NCI-H2227 treated with DMSO at 0.1 percent for 48 hours (cell line): Measurements from ENCODE around the gene ATOH8.
"Not testable (repeated sequence)": the region's sequence is repeated elsewhere in the genome, so short reads cannot be mapped to it uniquely, and the experiment has no call there.

Experiments used
- DNase-seq: peaks from one replicate; lab custom pipeline; 2025; lab: John Stamatoyannopoulos, UW

ATOH8 gene, protein sequence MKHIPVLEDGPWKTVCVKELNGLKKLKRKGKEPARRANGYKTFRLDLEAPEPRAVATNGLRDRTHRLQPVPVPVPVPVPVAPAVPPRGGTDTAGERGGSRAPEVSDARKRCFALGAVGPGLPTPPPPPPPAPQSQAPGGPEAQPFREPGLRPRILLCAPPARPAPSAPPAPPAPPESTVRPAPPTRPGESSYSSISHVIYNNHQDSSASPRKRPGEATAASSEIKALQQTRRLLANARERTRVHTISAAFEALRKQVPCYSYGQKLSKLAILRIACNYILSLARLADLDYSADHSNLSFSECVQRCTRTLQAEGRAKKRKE

DNA sequence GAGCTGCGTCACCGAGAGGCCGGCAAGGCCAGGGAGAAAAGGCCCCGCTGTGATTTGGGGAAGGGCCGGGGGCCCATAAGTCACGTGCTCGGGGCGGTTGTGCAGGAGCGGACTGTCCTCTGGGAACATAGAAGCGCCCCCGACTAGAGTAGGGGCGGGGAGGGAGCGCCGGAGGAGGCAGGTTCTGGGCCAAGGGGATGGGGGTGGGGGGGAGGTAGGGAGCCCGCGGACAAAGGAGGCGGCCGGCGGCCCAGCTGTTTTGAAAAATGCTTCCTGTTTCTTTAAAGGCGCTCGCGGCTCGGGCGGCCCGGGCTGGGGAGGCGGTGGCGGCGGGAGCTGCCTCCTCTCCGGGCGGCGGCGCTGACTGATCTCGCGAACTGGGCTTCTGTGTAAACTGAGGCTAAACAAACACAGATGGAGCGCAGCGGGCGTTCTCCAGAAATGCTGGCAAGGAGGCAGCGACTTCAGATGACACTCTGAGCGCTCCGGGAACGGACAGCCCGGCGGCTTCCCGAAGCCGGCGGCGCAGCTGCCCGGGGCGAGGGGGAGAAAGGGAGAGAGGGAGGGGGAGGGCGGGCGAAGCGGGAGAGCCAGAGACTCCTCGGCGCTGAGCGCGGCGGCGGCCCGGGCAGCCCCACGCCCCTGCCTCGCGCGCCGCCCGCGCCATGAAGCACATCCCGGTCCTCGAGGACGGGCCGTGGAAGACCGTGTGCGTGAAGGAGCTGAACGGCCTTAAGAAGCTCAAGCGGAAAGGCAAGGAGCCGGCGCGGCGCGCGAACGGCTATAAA lies at the start of gene ATOH8:
ATOH8 (plus strand) TSS at position 467 of the 788 bp plus-strand sequence; CDS start at position 666, 199 bp downstream.
- DNase-seq = peak; percentile 20

DNA sequence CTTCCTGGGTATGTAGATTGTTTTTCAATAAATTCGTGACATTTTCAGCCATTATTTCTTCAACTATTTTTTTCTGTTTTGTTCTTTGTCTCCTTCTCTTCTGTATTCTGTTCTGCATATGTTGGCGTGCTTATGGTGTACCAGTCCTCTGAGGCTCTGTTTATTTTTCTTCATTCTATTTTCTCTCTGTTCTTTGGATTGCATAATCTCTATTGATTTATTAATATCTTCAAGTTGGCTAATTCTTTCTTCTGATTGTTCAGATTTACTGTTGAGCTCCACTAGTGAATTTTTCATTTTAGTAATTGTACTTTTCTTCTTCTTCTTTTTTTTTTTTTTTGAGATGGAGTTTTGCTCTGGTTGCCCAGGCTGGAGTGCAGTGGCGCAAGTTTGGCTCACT lies 49.8 kb upstream of the ATOH8 start:
- no peak for DNase-seq

DNA sequence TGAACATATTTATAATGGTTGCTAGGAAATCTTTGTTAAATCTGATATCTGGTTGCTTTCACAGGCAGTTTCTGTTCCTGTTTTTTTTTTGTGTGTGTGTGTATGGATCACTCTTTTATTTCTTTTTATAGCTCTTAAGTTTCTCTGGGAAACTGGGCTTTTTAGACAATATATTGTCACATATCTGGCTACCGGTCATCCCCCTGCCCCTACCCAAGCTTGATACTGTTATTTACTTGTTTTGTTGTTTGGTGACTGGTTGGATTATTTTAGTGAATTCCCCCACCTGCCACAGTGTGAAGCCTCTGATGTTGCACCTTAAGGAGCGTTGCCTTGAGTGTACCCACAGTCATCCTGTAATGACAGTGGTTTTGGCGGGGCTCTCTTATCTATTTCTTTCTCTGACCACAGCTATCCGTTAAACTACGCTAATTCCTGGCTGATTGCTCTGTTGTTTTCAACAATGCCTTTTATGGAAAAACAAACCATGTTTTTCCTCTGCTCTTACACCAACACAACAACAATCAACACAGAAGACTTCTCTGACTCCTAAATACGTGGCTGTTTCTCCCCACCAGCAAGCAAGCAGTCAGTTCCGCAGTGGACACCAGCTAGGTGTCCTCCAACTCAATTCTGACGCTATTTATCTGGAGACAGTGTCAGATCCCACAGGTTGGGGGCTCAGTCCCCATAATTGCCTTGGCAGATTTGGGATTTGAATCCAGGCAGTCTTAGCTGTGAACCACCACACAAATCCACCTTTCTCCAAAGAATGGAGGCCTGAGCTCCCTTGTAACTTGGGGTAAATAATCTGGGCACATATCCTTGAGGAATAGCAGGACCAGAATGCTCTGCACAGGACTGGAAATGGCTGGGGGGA lies 48.8 kb upstream of the ATOH8 start:
- DNase-seq = no peak

DNA sequence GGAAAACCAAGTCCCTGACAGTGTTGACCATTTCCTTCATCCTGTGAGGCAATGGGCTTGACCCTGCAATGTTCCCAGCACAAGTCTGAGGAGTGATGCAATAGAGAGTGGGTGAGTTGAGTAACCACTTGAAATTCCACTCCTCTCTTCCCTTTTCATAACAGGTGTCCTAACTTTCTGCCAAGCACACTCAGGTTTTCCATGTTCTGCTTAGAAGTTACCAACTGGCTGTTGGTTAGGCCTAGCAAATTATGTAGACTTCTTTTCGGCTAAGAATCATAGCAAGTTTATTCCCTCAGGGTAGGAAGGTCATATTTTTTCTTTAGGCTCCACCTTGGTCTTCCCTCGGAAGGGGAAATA lies 48.1 kb upstream of the ATOH8 start:
- no peak for DNase-seq

DNA sequence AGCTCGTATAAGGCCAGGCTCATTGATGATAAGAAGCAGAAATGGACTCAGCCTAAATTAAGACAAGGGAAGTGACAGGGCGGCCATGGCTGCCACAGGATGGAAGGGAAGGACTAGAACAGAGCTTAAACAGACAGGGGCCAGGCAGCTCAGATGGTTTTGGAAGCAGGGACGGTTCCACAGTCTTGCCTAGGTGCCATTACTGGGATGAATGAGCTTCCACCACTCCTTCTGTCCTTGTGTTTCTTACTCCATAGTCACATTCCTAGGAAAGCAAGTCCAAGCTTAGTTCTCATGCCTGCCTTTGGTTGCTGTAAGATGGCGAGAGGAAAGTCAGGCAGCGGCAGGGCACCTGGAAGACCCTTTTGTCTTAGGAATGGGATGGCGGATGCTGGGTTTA lies 47.7 kb upstream of the ATOH8 start:
- no peak for DNase-seq

DNA sequence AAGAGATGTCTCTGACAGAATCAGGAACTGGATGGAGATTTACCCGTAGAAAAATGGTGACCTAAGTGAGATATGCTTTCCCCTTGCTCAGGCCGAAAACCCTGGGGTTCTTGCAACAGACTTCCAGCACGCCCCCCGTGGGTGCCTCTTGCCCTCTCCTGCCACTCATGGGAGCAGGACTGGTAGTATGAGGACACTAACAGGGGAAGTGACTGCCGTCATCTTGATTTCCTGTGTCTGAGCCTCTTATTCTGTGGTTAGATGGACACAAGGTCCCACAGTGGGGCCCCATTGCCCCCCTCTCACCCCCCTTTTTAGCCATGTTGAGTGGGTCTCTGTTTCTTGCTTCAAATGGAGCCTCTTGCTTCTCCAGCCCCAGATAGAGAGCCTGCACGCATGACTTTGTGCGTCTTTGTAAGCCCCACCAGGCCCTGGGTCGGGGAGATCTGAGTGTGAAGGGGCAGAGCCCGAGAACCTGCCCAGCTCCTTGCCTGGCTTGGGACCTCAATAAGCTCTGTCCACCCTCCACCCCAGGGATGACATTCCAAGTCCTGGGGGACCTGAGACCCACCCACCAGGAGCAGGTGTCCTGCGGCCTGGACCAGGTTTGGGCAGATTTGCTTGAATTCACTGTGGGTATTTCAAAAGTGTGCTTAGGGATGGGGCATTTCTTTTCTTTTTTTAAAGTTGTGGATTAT lies 47.0 kb upstream of the ATOH8 start:
- DNase-seq = no peak

DNA sequence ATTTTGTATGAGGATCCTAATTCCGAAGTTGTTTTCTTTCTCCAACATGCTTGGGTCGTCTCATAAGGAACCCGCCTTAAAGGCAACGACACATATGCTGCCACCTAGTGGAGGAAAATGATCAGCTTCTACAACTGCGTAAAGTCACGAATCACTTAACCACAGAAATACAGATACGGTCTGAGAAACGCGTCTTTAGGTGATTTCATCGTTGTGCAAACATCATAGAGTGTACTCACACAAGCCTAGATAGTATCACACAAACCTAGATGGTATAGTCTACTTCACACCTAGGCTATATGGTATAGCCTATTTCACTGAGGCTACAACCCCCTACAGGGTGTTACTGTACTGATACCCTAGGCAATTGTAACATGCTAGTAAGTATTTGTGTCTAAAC lies 46.5 kb upstream of the ATOH8 start:
- DNase-seq = peak; percentile 70

DNA sequence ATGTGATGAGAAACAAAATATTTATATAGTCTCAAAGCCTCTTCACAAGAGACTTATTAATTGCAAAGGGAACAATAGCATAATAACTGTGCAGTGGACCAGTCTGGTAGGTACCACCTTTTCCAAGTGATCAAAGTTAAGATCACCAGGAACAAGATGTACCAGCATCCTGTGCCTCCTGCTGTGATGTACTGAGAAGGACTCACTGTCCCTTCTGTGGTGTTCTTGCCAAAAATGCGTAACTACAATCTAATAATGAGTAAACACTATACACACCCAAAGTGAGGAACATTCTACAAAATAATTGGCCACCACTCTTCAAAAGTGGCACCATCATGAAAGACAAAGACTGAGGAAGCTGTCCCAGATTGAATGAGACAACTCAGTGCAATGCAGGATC lies 45.1 kb upstream of the ATOH8 start:
- DNase-seq = no peak

DNA sequence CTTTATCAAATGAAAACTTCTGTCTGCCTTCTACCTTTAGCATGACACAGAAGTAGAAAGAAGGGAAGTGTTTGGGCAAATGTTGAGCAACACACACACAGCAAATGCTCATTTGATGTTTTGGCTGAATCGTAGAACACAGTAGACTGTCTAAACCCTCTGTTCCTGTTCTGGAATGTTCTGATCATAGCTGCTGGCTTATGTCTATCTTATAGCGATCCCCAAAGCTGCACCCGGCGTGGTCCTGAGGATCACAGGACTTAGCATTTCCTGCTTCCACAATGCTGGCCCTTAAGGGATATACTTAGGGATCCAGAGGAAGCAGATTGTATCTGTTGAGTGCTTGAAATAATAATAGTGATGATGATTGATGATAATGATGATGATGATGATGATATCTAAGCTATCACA lies 44.4 kb upstream of the ATOH8 start:
- DNase-seq = no peak

DNA sequence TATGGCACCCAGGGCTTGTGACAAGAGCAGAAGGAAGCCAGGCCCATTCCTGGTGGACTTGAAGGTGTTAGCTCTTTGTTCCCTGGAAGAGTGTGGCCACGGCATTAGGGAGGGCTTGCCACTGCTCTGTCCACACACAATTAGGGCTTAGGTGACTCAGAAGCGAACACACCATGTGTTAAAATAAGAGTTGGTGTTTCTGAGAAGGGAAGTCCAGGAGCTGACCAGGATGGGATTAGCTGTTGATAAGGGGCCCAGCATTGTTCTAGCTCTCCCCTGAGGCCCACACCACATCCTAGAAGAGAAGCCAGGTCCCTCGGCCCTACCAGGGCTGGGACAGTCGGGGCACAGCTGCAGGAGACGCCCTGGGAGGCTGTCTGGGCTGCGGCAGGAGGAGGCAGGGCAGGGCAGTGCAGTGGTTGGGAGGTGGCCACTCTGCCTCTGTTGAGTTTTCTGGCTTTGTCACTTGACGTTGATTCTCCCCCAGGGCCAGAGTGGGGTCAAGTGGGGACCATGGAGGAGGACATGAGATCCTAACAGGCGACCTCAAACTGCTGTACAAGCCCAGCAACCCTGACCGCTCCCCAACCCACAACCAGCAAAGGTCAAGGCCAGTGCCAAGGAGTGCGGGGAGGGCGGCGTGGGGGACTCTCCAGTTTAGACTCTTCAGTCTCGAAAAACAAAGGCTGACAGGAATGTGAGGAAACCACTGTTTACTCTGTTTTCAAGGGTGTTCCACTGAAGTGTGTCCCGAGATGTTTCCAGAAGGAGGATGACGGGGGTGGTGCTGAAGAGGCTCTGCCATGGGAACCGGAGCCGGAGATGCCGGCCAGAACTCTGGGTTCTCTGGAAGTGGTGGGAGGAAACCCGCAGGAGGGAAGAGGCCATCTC lies 42.9 kb upstream of the ATOH8 start:
- no peak for DNase-seq

DNA sequence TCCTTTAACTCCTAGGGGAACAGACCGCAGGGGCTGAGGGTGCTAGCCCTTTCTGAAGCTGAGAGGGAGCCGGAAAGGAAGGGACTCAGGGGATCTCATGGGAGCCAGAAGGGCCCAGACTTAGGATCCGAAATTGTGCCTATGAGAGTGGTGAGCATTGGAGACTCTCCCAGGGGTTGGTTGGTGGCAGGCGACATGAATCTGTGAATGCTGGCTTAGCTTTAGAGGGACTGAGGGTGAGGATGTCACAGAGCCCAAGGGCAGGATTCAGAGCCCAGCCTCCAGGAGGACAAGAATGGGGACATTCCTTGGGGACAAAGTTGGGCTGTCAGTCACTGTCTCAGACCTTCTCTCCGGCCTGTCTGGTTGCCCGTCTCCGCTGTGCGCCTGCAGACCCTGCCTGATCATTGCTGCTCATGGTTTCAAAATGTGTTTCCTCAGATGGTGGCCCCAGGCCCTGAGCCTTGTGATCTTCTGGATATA lies 42.2 kb upstream of the ATOH8 start:
- no peak for DNase-seq

DNA sequence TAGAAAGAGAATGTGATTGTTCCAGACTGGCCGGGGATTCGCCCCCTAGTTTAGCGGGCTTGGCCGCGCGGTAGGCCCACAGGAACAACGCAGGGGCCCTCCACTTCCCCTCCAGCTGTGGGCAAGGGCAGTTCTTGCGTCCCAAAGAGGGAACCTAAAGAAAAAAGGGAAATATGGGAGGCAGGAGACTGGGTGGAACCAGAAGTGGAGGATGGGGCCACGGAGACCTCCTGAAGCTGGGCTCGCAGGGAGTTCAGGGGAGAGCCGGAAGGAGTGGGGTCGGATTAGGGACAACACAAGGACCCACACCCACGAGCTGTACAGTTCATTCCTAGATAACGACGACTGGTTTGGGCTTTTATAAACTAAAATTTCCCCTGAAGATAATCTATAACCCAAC lies 41.5 kb upstream of the ATOH8 start:
- no peak for DNase-seq

DNA sequence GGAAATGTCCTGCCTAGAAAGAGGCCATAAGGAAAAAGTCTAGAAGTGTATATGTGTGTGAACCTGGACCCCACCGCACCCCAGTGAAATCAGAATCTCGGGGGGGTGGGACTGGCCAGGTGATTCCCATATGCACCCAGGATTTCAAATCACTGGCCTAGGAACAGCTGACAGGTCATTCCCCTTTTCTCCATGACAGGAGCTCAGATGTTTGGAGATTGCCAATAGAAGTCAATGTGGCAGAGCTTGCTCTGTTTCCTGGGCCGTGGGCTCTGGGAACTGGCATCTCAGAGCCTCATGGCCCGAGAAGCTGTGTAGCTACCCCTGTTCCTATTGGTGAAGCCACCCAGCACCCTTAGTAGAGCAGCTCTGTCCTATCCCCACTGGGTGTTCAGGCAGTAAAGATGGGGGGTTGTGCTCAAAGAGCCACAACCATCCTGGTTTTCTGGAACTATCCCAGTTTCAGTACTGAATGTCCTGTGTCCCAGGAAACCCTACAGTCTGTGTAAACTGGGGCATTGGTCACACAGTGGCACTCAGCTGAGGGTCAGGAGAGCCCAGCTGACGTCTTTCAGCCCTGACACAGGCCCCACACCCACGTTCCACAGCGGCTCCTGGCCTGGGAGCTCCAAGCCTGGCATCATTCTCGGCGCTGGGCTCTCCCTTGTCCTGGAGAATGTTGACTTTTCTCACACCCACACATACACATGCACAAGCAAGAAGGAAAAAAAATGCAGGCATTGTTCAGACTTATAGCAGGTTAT lies 40.8 kb upstream of the ATOH8 start:
- no peak for DNase-seq

DNA sequence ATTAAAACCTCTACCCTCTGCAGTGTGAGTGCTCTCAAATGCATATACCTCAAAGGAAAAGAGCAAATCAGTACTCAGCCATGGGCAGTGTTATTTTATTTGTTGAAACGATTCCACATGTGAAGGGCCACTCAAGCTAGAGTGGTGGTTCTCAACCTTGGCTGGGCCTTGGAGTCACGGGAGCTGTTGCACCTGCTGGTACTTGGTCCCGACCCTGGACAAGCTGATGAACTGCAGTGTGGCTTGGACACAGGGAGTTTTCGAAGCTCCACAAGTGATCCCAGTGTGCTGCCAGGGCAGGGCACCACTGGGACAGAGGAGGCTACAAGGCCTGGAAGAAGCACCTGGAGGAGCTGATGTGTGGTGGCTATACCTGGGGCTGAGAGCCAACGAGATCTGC lies 40.0 kb upstream of the ATOH8 start:
- no peak for DNase-seq

DNA sequence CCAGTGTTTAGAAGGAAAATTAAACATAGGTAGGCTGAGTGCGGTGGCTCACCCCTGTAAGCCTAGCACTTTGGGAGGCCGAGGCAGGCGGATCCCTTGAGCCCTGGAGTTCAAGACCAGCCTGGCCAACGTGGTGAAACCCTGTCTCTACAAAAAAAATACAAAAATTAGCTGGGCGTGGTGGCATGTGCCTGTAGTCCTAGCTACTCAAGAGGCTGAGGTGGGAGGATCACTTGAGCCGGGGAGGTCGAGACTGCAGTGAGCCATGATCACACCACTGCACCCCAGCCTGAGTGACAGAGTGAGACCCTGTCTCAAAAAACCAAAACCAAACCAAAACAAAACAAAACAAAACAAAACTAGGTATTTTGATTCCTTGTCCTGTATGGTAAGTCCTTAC lies 39.4 kb upstream of the ATOH8 start:
- DNase-seq = not testable (repeated sequence)

DNA sequence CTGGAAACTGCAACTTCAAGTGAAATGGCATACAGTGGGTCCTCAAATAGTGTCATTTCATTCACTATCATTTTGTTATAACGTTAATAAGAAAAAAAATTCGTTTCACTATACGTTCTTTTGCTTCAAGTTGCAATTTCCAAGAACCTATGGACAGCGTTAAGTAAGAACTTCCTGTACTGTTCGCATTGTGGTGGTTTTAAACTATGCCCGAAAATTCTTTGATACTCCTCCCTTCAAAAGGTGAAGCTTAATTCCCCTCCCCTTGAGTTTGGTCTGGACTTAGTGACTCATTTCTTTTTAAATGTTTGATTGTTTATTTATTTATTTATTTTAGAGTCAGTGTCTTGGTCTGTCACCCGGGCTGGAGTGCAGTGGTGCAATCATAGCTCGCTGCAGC lies 39.0 kb upstream of the ATOH8 start:
- no peak for DNase-seq

DNA sequence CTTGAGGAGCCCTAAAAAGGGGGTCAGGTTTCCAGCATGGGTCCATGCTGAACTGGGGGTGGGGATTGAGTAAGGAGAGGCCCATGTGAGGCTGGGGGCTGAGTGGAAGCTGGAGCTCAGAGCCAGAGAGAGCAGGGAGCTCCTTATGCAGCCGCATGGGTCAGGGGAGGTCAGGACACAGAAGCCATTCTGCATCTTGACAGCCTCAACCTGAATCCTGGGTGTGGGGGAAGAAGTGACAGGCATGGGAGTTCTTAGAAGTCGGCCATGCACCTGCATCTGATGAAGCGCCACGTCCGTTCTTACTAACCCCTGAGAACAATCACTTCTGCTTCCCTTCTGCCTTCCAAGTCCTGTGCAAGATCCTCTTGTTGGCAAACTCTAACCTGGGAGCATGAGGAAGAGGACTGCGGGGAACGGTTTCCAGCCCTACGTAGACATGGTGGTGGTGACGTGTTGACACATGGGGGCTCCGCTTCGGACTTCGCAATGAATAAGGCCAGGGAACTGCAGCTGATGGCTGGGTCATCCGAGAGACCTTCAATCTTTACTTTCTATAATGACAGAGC lies 37.4 kb upstream of the ATOH8 start:
- DNase-seq = no peak

DNA sequence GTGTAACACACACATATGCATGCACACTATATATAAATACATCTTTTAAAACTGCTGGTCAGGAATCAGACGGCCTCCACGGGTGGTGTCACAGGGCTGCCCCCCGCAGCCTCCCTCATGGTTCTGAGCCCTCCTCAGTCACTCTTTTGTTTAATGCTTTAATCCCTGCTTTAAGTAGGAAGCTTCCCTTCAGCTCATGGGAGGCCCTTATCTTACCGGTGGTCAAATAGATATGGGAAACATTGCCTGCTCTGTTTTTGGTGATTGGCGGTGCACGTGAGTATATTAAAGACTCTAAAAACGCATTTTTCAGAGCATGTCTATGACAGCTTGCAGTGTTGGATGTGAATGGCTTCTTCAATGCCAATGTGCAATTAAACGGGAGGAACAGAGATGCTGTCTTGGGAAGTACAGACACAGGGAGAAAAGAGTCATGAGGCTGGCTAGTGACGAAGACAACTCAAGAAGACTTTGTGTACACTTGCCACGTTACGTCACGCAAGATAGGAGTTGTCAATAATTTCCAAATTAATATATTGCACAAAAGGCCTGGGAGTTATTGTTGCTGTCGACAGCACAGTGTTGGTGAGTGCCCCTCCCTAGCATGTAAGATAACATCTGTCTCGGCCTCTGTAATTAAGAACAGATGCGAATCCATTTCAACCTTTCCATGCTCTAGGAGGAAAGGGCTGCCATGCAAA lies 36.3 kb upstream of the ATOH8 start:
- DNase-seq = no peak

DNA sequence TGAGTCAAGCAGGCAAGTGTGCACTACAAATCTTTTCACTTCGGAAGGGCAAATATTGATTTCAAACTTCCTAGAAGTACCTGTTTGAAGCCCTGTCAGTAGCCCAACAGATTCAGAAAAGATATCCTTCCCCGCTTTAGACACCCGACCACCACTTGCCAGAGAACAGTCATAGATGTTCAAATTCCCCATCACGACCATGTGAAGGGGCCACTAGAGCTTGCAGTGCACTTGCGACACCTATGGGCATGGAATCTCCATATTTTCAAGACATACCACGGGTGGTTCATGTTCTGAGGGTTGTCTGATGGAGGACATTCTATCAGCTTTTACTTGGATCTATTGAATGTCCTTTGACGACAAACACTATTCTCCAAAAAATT lies 35.8 kb upstream of the ATOH8 start:
- DNase-seq = no peak
